Measurements from ENCODE around the gene ANO2.

Gene ANO2

DNA sequence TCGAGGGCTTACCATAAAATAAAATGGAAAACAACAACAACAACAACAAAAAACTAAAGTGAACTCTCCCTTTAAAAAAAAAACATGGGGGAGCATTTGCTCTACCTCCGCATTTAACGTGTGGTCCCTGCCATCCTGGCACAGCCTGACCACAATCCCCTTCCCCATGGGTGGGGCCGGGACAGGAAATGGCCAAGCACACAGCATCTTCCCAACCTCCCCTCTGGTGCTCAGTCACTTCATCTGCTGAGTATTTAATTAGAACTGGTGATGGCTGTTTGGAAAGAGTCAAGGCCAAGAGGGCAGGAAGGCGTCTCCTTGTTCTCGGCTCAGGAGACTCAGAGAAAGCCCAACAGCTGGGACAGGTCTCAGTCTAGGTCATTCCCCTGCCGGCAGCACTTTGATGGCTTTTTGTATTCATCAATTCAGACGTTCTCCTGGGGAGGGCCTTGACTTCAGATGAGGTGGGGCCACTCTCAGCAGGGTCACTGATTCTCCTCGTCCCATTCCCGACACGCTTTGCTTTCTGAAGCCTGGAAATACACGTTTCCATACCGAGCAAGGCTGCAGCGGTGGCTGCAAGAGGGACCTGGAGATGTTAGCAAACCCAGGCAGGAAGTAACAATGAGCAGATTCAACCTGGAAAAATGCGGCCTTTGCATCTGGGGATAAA, 44.4 kb downstream of the ANO2 start:
- Histone ChIP-seq H2BK15ac (ENCODE audit: low read depth, poor library complexity, severe bottlenecking) (no peak overlapping the region), H3K4me1 (ENCODE audit: control insufficient read depth, insufficient read depth, low read depth, low read length) (no peaks in the 10 kb centered on the region), H2BK120ac (ENCODE audit: low read depth, low read length) (no peak overlapping the region), H3K9me3 (ENCODE audit: control insufficient read depth, low read length) (no peaks in the 10 kb centered on the region), H3K79me1 (replicated peaks; ENCODE audit: low read length, poor library complexity, severe bottlenecking) (no peaks in the 10 kb centered on the region), H3K27ac (ENCODE audit: low read length, poor library complexity, severe bottlenecking) (no peak overlapping the region), H4K91ac (ENCODE audit: low read length) (no peak overlapping the region), H3K14ac (ENCODE audit: low read length in 2 of 2) (no peak overlapping the region), H3K27me3 (ENCODE audit: control insufficient read depth in 1 of 2, insufficient read depth in 1 of 2, low read length in 2 of 2) (peaks cover 26 to 35% of the 10 kb centered on the region in 2 experiments), H2AFZ (ENCODE audit: low read depth, low read length) (no peak overlapping the region), H2BK5ac (ENCODE audit: low read depth, low read length, poor library complexity, severe bottlenecking) (no peak overlapping the region), H4K8ac (ENCODE audit: low read length) (no peak overlapping the region), H3K9ac (ENCODE audit: low read length) (no peak overlapping the region), H3K4me3 (ENCODE audit: insufficient read depth in 1 of 2, low read depth in 1 of 2, low read length in 2 of 2) (no peak overlapping the region), H2AK5ac (ENCODE audit: low read length, severe bottlenecking) (no peak overlapping the region), H3K23ac (ENCODE audit: low read length in 2 of 2) (no peak overlapping the region), H3K4me2 (ENCODE audit: low read length, poor library complexity, severe bottlenecking) (no peak overlapping the region), H3K4ac (ENCODE audit: low read depth in 1 of 2, low read length in 2 of 2) (no peak overlapping the region), H3K36me3 (ENCODE audit: control insufficient read depth in 1 of 2, insufficient read depth in 2 of 2, low read depth in 1 of 2, low read length in 2 of 2) (no peaks in the 10 kb centered on the region), H2BK12ac (ENCODE audit: low read length in 2 of 2) (no peak overlapping the region), H3K18ac (ENCODE audit: low read depth in 1 of 2, low read length in 2 of 2) (no peak overlapping the region)
- no peak for DNase-seq
- 66% methylated on average over 15 of the region's 15 CpGs for WGBS

DNA sequence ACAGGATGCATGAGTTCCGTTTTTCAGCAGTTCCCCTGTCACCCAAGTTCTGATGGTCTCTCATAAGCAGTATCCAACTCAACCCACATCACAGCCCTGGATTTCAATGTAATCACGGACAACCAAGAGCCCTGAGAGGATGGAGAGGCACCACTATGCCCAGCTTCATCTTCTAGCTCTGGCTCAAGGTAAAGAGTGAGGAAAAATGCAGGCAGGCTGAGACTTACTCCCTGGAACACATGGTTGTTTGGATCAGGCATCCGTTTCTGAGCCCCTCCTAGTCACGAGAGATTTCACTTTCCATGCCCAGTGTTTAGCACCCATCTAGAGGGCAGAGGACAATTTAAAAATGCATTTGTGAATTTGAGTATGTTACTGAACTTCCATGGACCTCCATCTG, 45.0 kb downstream of the ANO2 start:
- H3K18ac ChIP-seq (ENCODE audit: low read depth in 1 of 2, low read length in 2 of 2), result no peak overlapping the region
- H3K4ac ChIP-seq (ENCODE audit: low read depth in 1 of 2, low read length in 2 of 2), result no peak overlapping the region
- H4K8ac ChIP-seq (ENCODE audit: low read length), result no peak overlapping the region
- no peak overlapping the region for H3K9ac ChIP-seq (ENCODE audit: low read length)
- H2BK12ac ChIP-seq (ENCODE audit: low read length in 2 of 2), result no peak overlapping the region
- H3K14ac ChIP-seq (ENCODE audit: low read length in 2 of 2), result no peak overlapping the region
- WGBS, result 42% methylated on average over 4 of the region's 4 CpGs
- DNase-seq, result no peak
- no peak overlapping the region for H3K4me3 ChIP-seq (ENCODE audit: insufficient read depth in 1 of 2, low read depth in 1 of 2, low read length in 2 of 2)
- no peak overlapping the region for H2AK5ac ChIP-seq (ENCODE audit: low read length, severe bottlenecking)
- no peaks in the 10 kb centered on the region for H3K9me3 ChIP-seq (ENCODE audit: control insufficient read depth, low read length)
- H4K91ac ChIP-seq (ENCODE audit: low read length), result no peak overlapping the region
- no peaks in the 10 kb centered on the region for H3K79me1 ChIP-seq (replicated peaks; ENCODE audit: low read length, poor library complexity, severe bottlenecking)
- peaks cover 22 to 34% of the 10 kb centered on the region in 2 experiments for H3K27me3 ChIP-seq (ENCODE audit: control insufficient read depth in 1 of 2, insufficient read depth in 1 of 2, low read length in 2 of 2)
- no peak overlapping the region for H3K23ac ChIP-seq (ENCODE audit: low read length in 2 of 2)
- H2BK15ac ChIP-seq (ENCODE audit: low read depth, poor library complexity, severe bottlenecking), result no peak overlapping the region
- no peaks in the 10 kb centered on the region for H3K4me1 ChIP-seq (ENCODE audit: control insufficient read depth, insufficient read depth, low read depth, low read length)
- no peaks in the 10 kb centered on the region for H3K36me3 ChIP-seq (ENCODE audit: control insufficient read depth in 1 of 2, insufficient read depth in 2 of 2, low read depth in 1 of 2, low read length in 2 of 2)
- no peak overlapping the region for H2AFZ ChIP-seq (ENCODE audit: low read depth, low read length)
- no peak overlapping the region for H3K4me2 ChIP-seq (ENCODE audit: low read length, poor library complexity, severe bottlenecking)
- H3K27ac ChIP-seq (ENCODE audit: low read length, poor library complexity, severe bottlenecking), result no peak overlapping the region
- H2BK120ac ChIP-seq (ENCODE audit: low read depth, low read length), result no peak overlapping the region
- no peak overlapping the region for H2BK5ac ChIP-seq (ENCODE audit: low read depth, low read length, poor library complexity, severe bottlenecking)

DNA sequence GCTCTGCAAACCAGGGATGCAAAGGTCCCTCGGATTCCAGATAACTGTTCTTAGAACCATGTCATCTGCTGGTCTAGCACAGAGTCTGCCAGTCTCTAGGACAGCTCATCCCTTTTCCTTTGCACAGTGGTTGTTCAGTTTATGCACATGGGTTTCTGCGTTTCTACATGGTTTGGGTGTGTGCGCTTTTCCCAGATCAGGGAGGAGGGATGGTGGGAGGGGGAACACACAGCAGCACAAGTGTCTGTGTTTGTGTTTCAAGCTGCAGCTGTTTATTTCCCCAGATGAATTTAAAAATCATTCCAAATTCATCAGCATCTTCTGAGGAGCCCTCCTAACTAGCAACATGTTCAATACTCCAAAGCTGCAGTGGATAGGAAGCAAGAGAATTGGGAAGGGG, 45.4 kb downstream of the ANO2 start:
- Histone ChIP-seq H2AK5ac (ENCODE audit: low read length, severe bottlenecking) (no peak overlapping the region), H3K4ac (ENCODE audit: low read depth in 1 of 2, low read length in 2 of 2) (no peak overlapping the region), H3K23ac (ENCODE audit: low read length in 2 of 2) (no peak overlapping the region), H3K4me1 (ENCODE audit: control insufficient read depth, insufficient read depth, low read depth, low read length) (no peaks in the 10 kb centered on the region), H4K91ac (ENCODE audit: low read length) (no peak overlapping the region), H3K9ac (ENCODE audit: low read length) (no peak overlapping the region), H4K8ac (ENCODE audit: low read length) (no peak overlapping the region), H2BK15ac (ENCODE audit: low read depth, poor library complexity, severe bottlenecking) (no peak overlapping the region), H3K36me3 (ENCODE audit: control insufficient read depth in 1 of 2, insufficient read depth in 2 of 2, low read depth in 1 of 2, low read length in 2 of 2) (no peaks in the 10 kb centered on the region), H3K18ac (ENCODE audit: low read depth in 1 of 2, low read length in 2 of 2) (no peak overlapping the region), H2BK12ac (ENCODE audit: low read length in 2 of 2) (no peak overlapping the region), H3K79me1 (replicated peaks; ENCODE audit: low read length, poor library complexity, severe bottlenecking) (no peaks in the 10 kb centered on the region), H2AFZ (ENCODE audit: low read depth, low read length) (no peak overlapping the region), H2BK120ac (ENCODE audit: low read depth, low read length) (no peak overlapping the region), H3K27me3 (ENCODE audit: control insufficient read depth in 1 of 2, insufficient read depth in 1 of 2, low read length in 2 of 2) (peaks cover 22 to 30% of the 10 kb centered on the region in 2 experiments), H3K4me2 (ENCODE audit: low read length, poor library complexity, severe bottlenecking) (no peak overlapping the region), H3K4me3 (ENCODE audit: insufficient read depth in 1 of 2, low read depth in 1 of 2, low read length in 2 of 2) (no peak overlapping the region), H3K27ac (ENCODE audit: low read length, poor library complexity, severe bottlenecking) (no peak overlapping the region), H3K14ac (ENCODE audit: low read length in 2 of 2) (no peak overlapping the region), H3K9me3 (ENCODE audit: control insufficient read depth, low read length) (no peaks in the 10 kb centered on the region), H2BK5ac (ENCODE audit: low read depth, low read length, poor library complexity, severe bottlenecking) (no peak overlapping the region)
- 88% methylated on average over 2 of the region's 3 CpGs for WGBS
- no peak for DNase-seq

DNA sequence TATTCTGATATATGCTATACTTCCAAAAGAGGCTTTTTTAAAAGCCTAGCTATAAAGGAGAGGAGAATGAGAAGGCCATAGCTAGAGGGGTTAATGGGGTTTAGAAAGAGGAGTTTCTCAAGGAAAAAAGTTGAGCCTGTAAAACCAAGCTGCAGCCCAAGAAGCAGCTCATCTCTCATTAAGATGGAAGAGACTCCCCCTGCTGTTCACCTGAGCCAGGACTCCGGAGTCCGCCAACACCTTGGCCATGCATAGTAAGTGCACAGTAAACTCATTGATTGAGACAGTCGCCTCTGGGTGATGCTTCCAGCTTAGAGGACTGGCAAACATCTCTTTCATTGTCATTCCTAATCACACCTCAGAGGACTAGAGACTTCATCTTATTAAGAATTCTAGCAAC, 46.2 kb downstream of the ANO2 start:
- Histone ChIP-seq H2AK5ac (ENCODE audit: low read length, severe bottlenecking) (no peak overlapping the region), H3K27me3 (ENCODE audit: control insufficient read depth in 1 of 2, insufficient read depth in 1 of 2, low read length in 2 of 2) (peaks cover 21 to 26% of the 10 kb centered on the region in 2 experiments), H3K27ac (ENCODE audit: low read length, poor library complexity, severe bottlenecking) (no peak overlapping the region), H2AFZ (ENCODE audit: low read depth, low read length) (no peak overlapping the region), H3K4ac (ENCODE audit: low read depth in 1 of 2, low read length in 2 of 2) (no peak overlapping the region), H3K23ac (ENCODE audit: low read length in 2 of 2) (no peak overlapping the region), H3K36me3 (ENCODE audit: control insufficient read depth in 1 of 2, insufficient read depth in 2 of 2, low read depth in 1 of 2, low read length in 2 of 2) (no peaks in the 10 kb centered on the region), H3K4me3 (ENCODE audit: insufficient read depth in 1 of 2, low read depth in 1 of 2, low read length in 2 of 2) (no peak overlapping the region), H3K79me1 (replicated peaks; ENCODE audit: low read length, poor library complexity, severe bottlenecking) (no peaks in the 10 kb centered on the region), H2BK5ac (ENCODE audit: low read depth, low read length, poor library complexity, severe bottlenecking) (no peak overlapping the region), H3K9ac (ENCODE audit: low read length) (no peak overlapping the region), H3K18ac (ENCODE audit: low read depth in 1 of 2, low read length in 2 of 2) (no peak overlapping the region), H2BK12ac (ENCODE audit: low read length in 2 of 2) (no peak overlapping the region), H3K4me2 (ENCODE audit: low read length, poor library complexity, severe bottlenecking) (no peak overlapping the region), H3K14ac (ENCODE audit: low read length in 2 of 2) (no peak overlapping the region), H2BK15ac (ENCODE audit: low read depth, poor library complexity, severe bottlenecking) (no peak overlapping the region), H2BK120ac (ENCODE audit: low read depth, low read length) (no peak overlapping the region), H3K4me1 (ENCODE audit: control insufficient read depth, insufficient read depth, low read depth, low read length) (no peaks in the 10 kb centered on the region), H4K8ac (ENCODE audit: low read length) (no peak overlapping the region), H3K9me3 (ENCODE audit: control insufficient read depth, low read length) (no peaks in the 10 kb centered on the region), H4K91ac (ENCODE audit: low read length) (no peak overlapping the region)
- WGBS, result 72% methylated on average over 3 of the region's 3 CpGs
- no peak for DNase-seq

Data from mesenchymal stem cell (in vitro differentiated cells and primary cell).